Hepatocyte (in vitro differentiated cells): ENCODE results near the gene RAI1.

Experiments used
- CTCF ChIP-seq: fragments of 200-600 bp; sonication (generic); IDR thresholded peaks from 2 replicates; pipeline ENCODE4 v1.5.1; 2016; ENCODE audit warnings: antibody characterized with exemption, mild to moderate bottlenecking; ENCODE audit not compliant: poor library complexity
- EZH2 ChIP-seq: fragments of 200-600 bp; sonication (generic); IDR thresholded peaks from 2 replicates; pipeline ENCODE4 v1.6.1; 2016; ENCODE audit warnings: antibody characterized with exemption, mild to moderate bottlenecking, borderline replicate concordance

GRCh38 chr17:17767887-17768418 is 86.7 kb downstream of the RAI1 start:
- TF ChIP-seq EZH2 (no peak), CTCF (no peak)
